Common myeloid progenitor, CD34-positive (primary cell): ENCODE data around the gene GALR2.
"Not testable (repeated sequence)": the region's sequence is repeated elsewhere in the genome, so short reads cannot be mapped to it uniquely, and the experiment has no call there.

Experiments used
- CTCF ChIA-PET: fragments of 350-600 bp; sonication (Branson Sonifier 250); formaldehyde crosslinking; loops from one replicate; lab custom pipeline; 2021; ENCODE audit warnings: antibody characterized with exemption; lab: Charles Lee
- POLR2A ChIA-PET: fragments of 350-600 bp; sonication (Branson Sonifier 250); formaldehyde crosslinking; loops from one replicate; lab custom pipeline; 2021; ENCODE audit warnings: antibody characterized with exemption; lab: Charles Lee
- DNase-seq, 3 donors: peaks; one replicate each; pipeline versions ENCODE4 v3.0.0 to v3.0.0-alpha.2; 2013
- H3K27ac ChIP-seq, 2 experiments: 1 replicate in 1 of 2; 2 replicates in 1 of 2; pipeline ENCODE4 v1.7.0; 2013; ENCODE audit warnings: inconsistent platforms in 2 of 2, low read length in 2 of 2, mild to moderate bottlenecking in 2 of 2, low read depth in 1 of 2, moderate library complexity in 1 of 2; ENCODE audit not compliant: severe bottlenecking in 2 of 2, insufficient read depth in 1 of 2, poor library complexity in 1 of 2
- H3K27me3 ChIP-seq, 5 experiments: replicated peaks in 2 of 5; 1 replicate in 3 of 5; 2 replicates in 2 of 5; pipeline versions ENCODE4 v1.6.1 to v1.7.0; 2013; ENCODE audit warnings: low read length in 4 of 5, mild to moderate bottlenecking in 2 of 5, moderate library complexity in 2 of 5, inconsistent platforms in 1 of 5; ENCODE audit not compliant: insufficient read depth in 5 of 5, control insufficient read depth in 4 of 5
- H3K36me3 ChIP-seq, 4 experiments: 1 replicate in 2 of 4; 2 replicates in 2 of 4; pipeline versions ENCODE4 v1.6.1 to v1.7.0; 2013; ENCODE audit warnings: low read length in 3 of 4, control low read depth in 1 of 4, mild to moderate bottlenecking in 1 of 4; ENCODE audit not compliant: control insufficient read depth in 4 of 4, insufficient read depth in 4 of 4
- H3K4me1 ChIP-seq, 4 experiments: 1 replicate in 3 of 4; 2 replicates in 1 of 4; pipeline versions ENCODE4 v1.6.1 to v1.7.1; 2013; ENCODE audit warnings: low read length in 3 of 4, mild to moderate bottlenecking in 3 of 4, control low read depth in 1 of 4, inconsistent platforms in 1 of 4, moderate library complexity in 1 of 4; ENCODE audit not compliant: control insufficient read depth in 4 of 4, insufficient read depth in 4 of 4; ENCODE audit errors: control extremely low read depth in 1 of 4
- H3K4me3 ChIP-seq, 7 experiments: 1 replicate in 4 of 7; 2 replicates in 3 of 7; pipeline versions ENCODE4 v1.5.1 to v1.7.0; 2013; ENCODE audit warnings: mild to moderate bottlenecking in 7 of 7, low read length in 6 of 7, moderate library complexity in 6 of 7, inconsistent platforms in 2 of 7, low read depth in 2 of 7, control low read depth in 1 of 7; ENCODE audit not compliant: insufficient read depth in 4 of 7, control insufficient read depth in 1 of 7; ENCODE audit errors: extremely low read depth in 1 of 7
- H3K9me3 ChIP-seq, 5 experiments: 1 replicate in 4 of 5; 2 replicates in 1 of 5; pipeline versions ENCODE4 v1.6.1 to v1.7.1; 2013; ENCODE audit warnings: low read length in 4 of 5, mild to moderate bottlenecking in 2 of 5, inconsistent platforms in 1 of 5, low read depth in 1 of 5, moderate library complexity in 1 of 5; ENCODE audit not compliant: control insufficient read depth in 4 of 5, insufficient read depth in 2 of 5; ENCODE audit errors: control extremely low read depth in 1 of 5
- WGBS: methylation state at CpG from one replicate; pipeline ENCODE4 v1.1.5; 2013; ENCODE audit not compliant: insufficient coverage; 5-methylcytosine and 5-hydroxymethylcytosine counted together

GALR2 gene

DNA sequence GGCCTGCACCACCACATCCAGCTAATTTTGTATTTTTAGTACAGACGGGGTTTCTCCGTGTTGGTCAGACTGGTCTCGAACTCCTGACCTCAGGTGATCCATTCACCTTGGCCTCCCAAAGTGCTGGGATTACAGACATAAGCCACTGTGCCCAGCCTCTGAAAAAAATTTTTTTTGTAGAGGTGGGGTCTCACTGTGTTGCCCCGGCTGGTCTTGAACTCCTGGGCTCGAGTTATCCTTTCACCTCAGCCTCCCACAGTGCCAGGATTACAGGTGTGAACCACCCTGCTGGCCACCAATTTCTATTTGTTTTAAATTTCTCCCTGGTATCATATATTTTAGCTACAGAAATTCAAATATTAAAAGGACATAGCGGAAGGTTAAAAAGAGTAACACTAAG, 16.3 kb upstream of the GALR2 start:
- H3K4me1 ChIP-seq, H3K27ac ChIP-seq, H3K4me3 ChIP-seq, H3K9me3 ChIP-seq, H3K27me3 ChIP-seq, DNase-seq, POLR2A ChIA-PET: not testable (repeated sequence)
- CTCF ChIA-PET: interaction anchor here (0.6 to 6.0 kb wide), 8 partner anchors 8 to 72 kb away, joined by 3 to 61 read pairs (median 4); no protein-coding TSS in a partner anchor
- 97% methylated on average over 3 of the region's 6 CpGs for WGBS
- H3K36me3 ChIP-seq: peaks cover 29 to 82% (median 60%) of the 10 kb centered on the region in 4 experiments

DNA sequence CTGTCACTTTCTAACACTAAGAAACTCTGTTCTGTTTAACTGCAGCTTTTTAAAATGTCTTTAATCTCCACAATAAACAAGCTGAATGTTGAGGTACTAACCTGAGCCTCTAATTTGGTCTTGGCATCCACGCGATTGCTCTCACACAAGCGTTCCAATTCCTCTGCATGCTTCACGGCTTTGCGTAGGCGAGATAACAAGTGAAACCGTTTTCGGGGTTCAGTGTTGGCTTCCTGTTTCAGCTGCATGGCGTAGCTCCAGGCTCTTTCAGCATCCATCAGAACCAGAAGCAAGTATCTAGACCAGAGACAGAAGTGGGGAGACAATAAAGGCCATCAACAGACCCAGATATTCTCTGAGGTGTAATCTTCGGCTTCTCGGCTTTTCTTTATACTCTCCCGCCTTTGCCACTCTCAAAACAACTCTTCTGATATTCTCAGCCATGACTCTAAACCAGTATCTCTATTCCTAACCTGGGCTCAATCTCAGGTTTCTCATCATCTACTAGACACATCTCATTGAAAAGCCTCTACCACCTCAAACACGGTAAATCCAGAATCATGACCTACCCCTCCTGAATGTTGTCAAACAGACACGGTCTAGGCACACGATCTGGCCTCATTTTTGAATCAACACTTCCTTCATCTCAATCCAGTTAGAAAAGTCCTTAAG, 10.6 kb upstream of the GALR2 start:
- Histone ChIP-seq H3K4me3 (no peak overlapping the region), H3K4me1 (peaks cover 0 to 4% (median 0%) of the 10 kb centered on the region in 4 experiments), H3K36me3 (peaks cover 28 to 83% (median 61%) of the 10 kb centered on the region in 4 experiments), H3K27me3 (no peaks in the 10 kb centered on the region), H3K27ac (no peak overlapping the region), H3K9me3 (no peaks in the 10 kb centered on the region)
- CTCF ChIA-PET: interaction anchor here (0.8 to 2.7 kb wide), 7 partner anchors 17 to 59 kb away, joined by 3 to 16 read pairs (median 5); no protein-coding TSS in a partner anchor
- WGBS: 87% methylated on average over 15 of the region's 15 CpGs
- peak in 1 of 3 donors; percentile 24 for DNase-seq
- POLR2A ChIA-PET: interaction anchor here (0.6 kb wide), 1 partner anchor 28 kb away, joined by 3 read pairs; no protein-coding TSS in a partner anchor

DNA sequence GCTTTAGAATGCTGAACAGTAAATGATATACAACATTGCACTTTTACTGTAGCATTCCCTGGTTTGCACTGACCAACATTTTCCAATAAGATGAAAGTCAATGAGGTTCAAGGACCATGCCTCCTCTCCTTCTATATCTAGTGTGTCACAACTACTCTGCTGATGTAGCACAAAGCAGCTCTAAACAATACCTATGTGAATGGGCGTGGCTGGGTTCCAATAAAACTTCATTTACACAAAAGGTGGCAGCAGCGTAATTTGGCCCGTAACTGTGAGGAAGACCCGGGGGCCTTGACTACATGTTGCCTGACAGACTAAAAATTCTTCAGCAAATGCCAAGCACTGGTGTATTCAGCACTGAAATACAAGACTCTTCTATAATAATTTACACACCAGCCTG, 8.8 kb upstream of the GALR2 start:
- Histone ChIP-seq H3K36me3 (peaks cover 23 to 72% (median 51%) of the 10 kb centered on the region in 4 experiments), H3K4me1 (peaks cover 0 to 9% (median 3%) of the 10 kb centered on the region in 4 experiments), H3K9me3 (no peaks in the 10 kb centered on the region), H3K4me3 (no peak overlapping the region), H3K27ac (no peak overlapping the region), H3K27me3 (no peaks in the 10 kb centered on the region)
- WGBS: 96% methylated on average over 4 of the region's 4 CpGs
- ChIA-PET POLR2A (interaction anchor here (0.9 kb wide), 1 partner anchor 36 kb away, joined by 9 read pairs; no protein-coding TSS in a partner anchor), CTCF (interaction anchor here (0.6 to 2.7 kb wide), 10 partner anchors 8 to 139 kb away, joined by 3 to 16 read pairs (median 3); no protein-coding TSS in a partner anchor)
- no peak for DNase-seq

DNA sequence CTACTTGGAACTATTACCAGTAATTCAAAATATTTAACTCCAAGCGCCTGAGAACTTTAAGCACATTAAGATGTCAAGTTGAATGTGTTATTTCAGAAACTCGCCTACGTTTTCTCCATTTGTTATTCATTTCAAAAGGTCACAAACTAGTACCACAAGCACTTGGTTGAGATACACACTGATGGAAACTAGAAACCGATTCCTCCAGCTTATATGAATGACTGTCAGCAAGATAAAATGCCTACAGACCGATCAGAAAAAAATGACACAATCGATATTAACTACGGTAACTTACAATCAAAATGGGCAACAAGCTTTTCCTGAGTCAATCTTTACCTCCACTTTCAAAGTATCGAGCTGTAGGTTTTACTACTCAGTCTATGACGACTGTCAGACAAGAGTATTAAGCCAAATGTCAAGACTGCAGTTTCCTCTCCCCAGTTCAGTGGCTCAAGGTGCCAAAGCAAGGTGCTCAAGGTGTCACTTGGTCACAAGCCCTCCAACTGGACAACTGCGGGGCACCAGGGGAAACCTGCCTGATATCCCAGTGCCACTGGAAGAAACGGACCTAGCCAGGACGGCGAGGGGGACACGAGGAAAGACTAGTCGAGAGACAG, 2.9 kb upstream of the GALR2 start:
- POLR2A ChIA-PET: no interaction called here
- 31% methylated on average over 9 of the region's 15 CpGs for WGBS
- DNase-seq: no peak
- peaks cover 4 to 21% (median 17%) of the 10 kb centered on the region in 4 experiments for H3K36me3 ChIP-seq
- H3K27ac ChIP-seq: peak overlapping the region; percentile 84 to 94
- H3K4me1 ChIP-seq: peaks cover 10 to 45% (median 42%) of the 10 kb centered on the region in 4 experiments
- H3K27me3 ChIP-seq: peaks cover 2 to 33% (median 17%) of the 10 kb centered on the region in 5 experiments
- CTCF ChIA-PET: interaction anchor here (1.3 to 1.4 kb wide), 2 partner anchors 52 to 58 kb away, joined by 3 to 4 read pairs; no protein-coding TSS in a partner anchor
- no peaks in the 10 kb centered on the region for H3K9me3 ChIP-seq
- peak overlapping the region; percentile 81 to 98 (median 92) for H3K4me3 ChIP-seq

DNA sequence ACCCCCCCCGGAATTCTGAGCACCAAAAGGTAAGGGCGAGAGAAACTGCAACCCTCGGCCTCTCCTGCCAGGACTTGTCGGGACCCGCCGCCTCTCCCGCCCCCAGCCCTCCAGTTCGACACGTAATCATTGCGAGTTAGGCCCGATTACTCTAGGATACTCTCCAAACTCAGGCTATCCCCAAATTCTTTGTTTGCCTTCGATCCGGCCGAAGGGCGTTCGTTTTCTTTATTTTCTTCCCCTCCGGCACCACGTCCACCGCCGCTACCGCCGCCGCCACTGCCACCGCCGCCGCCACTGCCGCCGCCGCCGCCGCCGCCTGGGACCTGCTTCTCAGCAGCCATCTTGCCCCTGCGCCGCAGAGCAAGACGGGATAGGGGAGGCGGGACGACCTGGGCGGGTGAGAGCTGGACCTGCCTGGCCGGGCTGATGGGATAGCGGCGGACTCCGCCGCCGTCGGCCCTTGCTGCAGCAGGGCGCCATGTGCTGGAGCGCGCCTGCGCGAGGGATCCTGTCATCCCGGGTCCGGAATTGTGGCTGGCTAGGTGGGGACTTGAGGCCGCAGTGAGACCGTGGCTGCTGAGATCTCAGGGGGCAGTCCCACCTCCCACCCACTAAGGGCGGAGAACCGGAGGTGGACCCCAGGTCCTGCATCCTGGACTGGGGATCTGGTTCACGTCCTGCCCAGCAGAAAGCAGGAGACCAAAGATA, 2.3 kb upstream of the GALR2 start, which contains the start of gene SRP68:
SRP68 (minus strand) TSS at position 370 of the 711 bp plus-strand sequence; CDS start at position 344, 26 bp downstream.
- ChIA-PET POLR2A (interaction anchor here (0.9 kb wide), 1 partner anchor 31 kb away, joined by 3 read pairs; the partner anchor contains the start of gene EXOC7), CTCF (interaction anchor here (1.3 to 1.4 kb wide), 2 partner anchors 53 to 59 kb away, joined by 3 to 4 read pairs; no protein-coding TSS in a partner anchor)
- peak within 1 kb of the TSS; percentile 81 to 98 (median 92) for H3K4me3 ChIP-seq
- H3K4me1 ChIP-seq: peaks cover 10 to 52% (median 48%) of the 10 kb centered on the region in 4 experiments
- WGBS: 0% methylated on average over 40 of the region's 57 CpGs
- peaks cover 0 to 15% (median 11%) of the 10 kb centered on the region in 4 experiments for H3K36me3 ChIP-seq
- no peaks in the 10 kb centered on the region for H3K9me3 ChIP-seq
- peak; percentile 72 to 85 (median 80) for DNase-seq
- peak within 1 kb of the TSS; percentile 84 to 94 for H3K27ac ChIP-seq
- H3K27me3 ChIP-seq: peaks cover 2 to 40% (median 21%) of the 10 kb centered on the region in 5 experiments

DNA sequence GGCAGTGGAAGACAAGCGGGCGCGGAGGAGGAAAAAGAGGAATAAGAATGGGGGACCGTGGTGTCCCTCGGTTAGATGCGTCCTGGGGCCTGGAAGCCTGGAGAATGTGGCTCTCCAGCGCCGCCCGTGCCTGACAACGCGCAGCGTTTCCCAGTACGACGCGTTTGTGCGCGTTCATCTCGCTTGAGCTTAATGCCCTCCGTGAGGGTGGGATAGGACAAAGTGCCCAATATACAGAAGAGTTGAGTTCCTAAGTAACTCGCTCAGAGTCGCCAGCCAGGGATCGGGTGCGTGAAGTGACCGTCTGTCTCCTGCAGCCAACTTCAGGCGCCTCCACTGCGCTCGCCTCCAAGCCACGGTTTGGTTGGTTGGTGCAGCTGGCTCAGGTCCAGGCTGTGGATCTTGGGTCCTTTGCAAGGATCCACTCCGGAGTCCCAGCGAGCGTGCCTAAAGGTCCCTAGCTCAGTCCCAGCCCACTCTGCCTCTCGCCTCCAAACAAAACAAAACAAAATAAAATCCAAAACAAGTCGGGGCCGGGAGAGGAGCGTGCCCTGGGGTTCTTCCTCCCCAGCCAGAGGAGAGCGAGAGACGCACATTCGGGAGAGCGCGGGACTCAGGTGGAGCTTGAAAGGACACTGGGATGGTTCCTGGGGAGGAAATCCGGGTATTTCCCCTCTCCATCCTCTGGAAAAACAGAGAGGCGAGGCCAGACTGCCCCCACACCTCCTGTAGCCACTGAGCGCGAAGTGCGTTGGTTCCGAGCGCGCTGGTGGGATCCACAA, 974 bp downstream of the GALR2 start:
- ChIA-PET CTCF (interaction anchor here (0.6 to 1.1 kb wide), 2 partner anchors 10 to 18 kb away, joined by 3 read pairs; no protein-coding TSS in a partner anchor), POLR2A (interaction anchor here (0.8 kb wide), 1 partner anchor 61 kb away, joined by 3 read pairs; no protein-coding TSS in a partner anchor)
- Histone ChIP-seq H3K4me1 (peaks cover 12 to 70% (median 59%) of the 10 kb centered on the region in 4 experiments), H3K27ac (no peak overlapping the region), H3K9me3 (no peaks in the 10 kb centered on the region), H3K36me3 (no peaks in the 10 kb centered on the region), H3K27me3 (peaks cover 2 to 73% (median 43%) of the 10 kb centered on the region in 5 experiments), H3K4me3 (peak overlapping the region in 3 of 7 experiments; percentile 43 to 49 (median 43))
- WGBS: 6% methylated on average over 38 of the region's 48 CpGs
- DNase-seq: peak; percentile 36 to 67 (median 56)
